ENCODE data around the gene TSPAN31.

GRCh38 chr12:57753756-57754337, 9.0 kb downstream of the TSPAN31 start:
- TF ChIP-seq TOX (CRISPR knock-in tag; IDR thresholded peaks at IDR 0.05; ENCODE audit: borderline replicate concordance) (no peak), TCF4 (CRISPR knock-in tag; IDR thresholded peaks at IDR 0.05; ENCODE audit: borderline replicate concordance) (no peak), CSRNP3 (CRISPR knock-in tag; IDR thresholded peaks at IDR 0.05) (no peak), PPARA (CRISPR knock-in tag; IDR thresholded peaks at IDR 0.05; ENCODE audit: borderline replicate concordance) (no peak)

Measured in SK-N-SH treated with all-trans-retinoic acid at 6 μM for 48 hours (cell line).